Measurements from ENCODE around the gene GPC6.

The GPC6 gene

GRCh38 chr13:93325303-93326233 lies 99.0 kb downstream of the GPC6 start:
- DNase-seq, result no peak

- DNase-seq, result no peak
These were observed 99.7 kb downstream of the GPC6 start for GRCh38 chr13:93326234-93326811.

GRCh38 chr13:93328943-93329342 lies 102.3 kb downstream of the GPC6 start:
- DNase-seq, result no peak

- no peak for DNase-seq
These were observed 110.1 kb downstream of the GPC6 start for GRCh38 chr13:93336728-93337127.

- DNase-seq, result no peak
These were observed 111.4 kb downstream of the GPC6 start for GRCh38 chr13:93338030-93338429.

GRCh38 chr13:93338906-93339305 lies 112.3 kb downstream of the GPC6 start:
- DNase-seq, result no peak

- DNase-seq, result no peak
These were observed 112.9 kb downstream of the GPC6 start for GRCh38 chr13:93339550-93339949.

- DNase-seq, result no peak
These were observed 114.9 kb downstream of the GPC6 start for GRCh38 chr13:93341517-93341916.

- no peak for DNase-seq
These were observed 116.5 kb downstream of the GPC6 start for GRCh38 chr13:93343097-93343496.

- DNase-seq, result no peak
These were observed 117.6 kb downstream of the GPC6 start for GRCh38 chr13:93344048-93344705.

- DNase-seq, result no peak
These were observed 118.4 kb downstream of the GPC6 start for GRCh38 chr13:93345024-93345423.

- DNase-seq, result no peak
These were observed 119.2 kb downstream of the GPC6 start for GRCh38 chr13:93345770-93346169.

- DNase-seq, result no peak
These were observed 126.0 kb downstream of the GPC6 start for GRCh38 chr13:93352616-93353015.

GRCh38 chr13:93355094-93355493 lies 128.5 kb downstream of the GPC6 start:
- no peak for DNase-seq

- DNase-seq, result no peak
These were observed 129.9 kb downstream of the GPC6 start for GRCh38 chr13:93356469-93356868.

GRCh38 chr13:93360021-93360420 lies 133.4 kb downstream of the GPC6 start:
- DNase-seq, result no peak

GRCh38 chr13:93361703-93362102 lies 135.1 kb downstream of the GPC6 start:
- DNase-seq, result no peak

- no peak for DNase-seq
These were observed 137.6 kb downstream of the GPC6 start for GRCh38 chr13:93364166-93364565.

GRCh38 chr13:93368296-93368695 lies 141.7 kb downstream of the GPC6 start:
- DNase-seq, result no peak

- DNase-seq, result no peak
These were observed 142.1 kb downstream of the GPC6 start for GRCh38 chr13:93368718-93369117.

- DNase-seq, result no peak
These were observed 146.2 kb downstream of the GPC6 start for GRCh38 chr13:93372856-93373255.

- DNase-seq, result no peak
These were observed 148.9 kb downstream of the GPC6 start for GRCh38 chr13:93375491-93375890.

GRCh38 chr13:93377196-93377595 lies 150.6 kb downstream of the GPC6 start:
- no peak for DNase-seq

GRCh38 chr13:93378184-93378583 lies 151.6 kb downstream of the GPC6 start:
- no peak for DNase-seq
